Lower leg skin (tissue), 3 donors: ENCODE data around the gene KCTD21.

Experiments used
- POLR2A ChIP-seq, 2 donors: fragments of 450-650 bp; IDR thresholded peaks; one replicate each; pipeline ENCODE4 v1.6.1; 2016 to 2017; ENCODE audit warnings: antibody characterized with exemption in 2 of 2, mild to moderate bottlenecking in 1 of 2, moderate library complexity in 1 of 2
- TF ChIP-seq, protein P1 (sequence below), 3 donors: fragments of 450-650 bp; IDR thresholded peaks; one replicate each; pipeline ENCODE4 v1.5.1; 2016; ENCODE audit warnings: antibody characterized with exemption in 3 of 3, mild to moderate bottlenecking in 3 of 3, moderate library complexity in 2 of 3

DNA sequence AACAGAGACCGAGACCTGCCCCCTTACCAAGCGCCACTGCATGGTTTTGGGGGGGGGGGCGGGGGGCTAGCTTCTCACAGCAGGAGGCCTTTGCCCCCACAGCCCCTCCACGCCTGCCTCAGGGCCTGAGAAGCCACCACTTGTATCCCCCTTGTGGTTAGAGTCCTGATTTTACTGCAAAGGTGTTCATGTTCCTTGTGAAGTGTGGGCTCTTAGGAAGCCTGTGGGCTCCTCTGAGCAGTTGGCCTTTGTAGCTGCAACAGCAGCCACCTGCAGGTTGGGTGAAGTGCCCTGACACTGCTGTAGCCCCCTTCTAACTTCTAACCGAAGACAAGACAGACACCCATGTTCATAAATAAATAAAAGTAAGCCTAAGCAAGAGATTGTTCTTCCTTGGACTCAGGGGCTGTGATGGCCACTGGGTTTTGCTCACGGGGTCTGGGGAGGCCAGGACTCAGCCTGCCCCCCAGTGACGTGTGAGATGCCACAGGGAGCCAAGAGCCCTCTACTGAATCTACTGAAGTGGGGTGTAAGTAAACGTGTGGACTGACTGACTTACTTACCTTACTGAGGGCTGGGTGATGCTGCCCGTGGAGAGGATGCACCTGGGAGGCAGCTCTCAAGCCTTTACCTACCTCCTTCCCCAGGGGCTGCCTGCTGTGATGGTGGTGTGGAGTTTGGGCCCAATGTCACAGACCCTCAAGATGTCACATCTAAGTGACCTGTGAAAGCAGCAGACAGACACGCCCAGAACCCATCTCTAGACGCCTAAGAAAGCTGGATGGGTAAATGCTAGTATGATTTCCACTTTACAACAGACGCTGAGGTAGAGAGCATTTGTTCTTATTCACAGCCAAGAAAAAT is 26.1 kb upstream of the KCTD21 start:
- no peak for TF ChIP-seq POLR2A (IDR thresholded peaks at IDR 0.05)
- TF ChIP-seq, protein P1, sequence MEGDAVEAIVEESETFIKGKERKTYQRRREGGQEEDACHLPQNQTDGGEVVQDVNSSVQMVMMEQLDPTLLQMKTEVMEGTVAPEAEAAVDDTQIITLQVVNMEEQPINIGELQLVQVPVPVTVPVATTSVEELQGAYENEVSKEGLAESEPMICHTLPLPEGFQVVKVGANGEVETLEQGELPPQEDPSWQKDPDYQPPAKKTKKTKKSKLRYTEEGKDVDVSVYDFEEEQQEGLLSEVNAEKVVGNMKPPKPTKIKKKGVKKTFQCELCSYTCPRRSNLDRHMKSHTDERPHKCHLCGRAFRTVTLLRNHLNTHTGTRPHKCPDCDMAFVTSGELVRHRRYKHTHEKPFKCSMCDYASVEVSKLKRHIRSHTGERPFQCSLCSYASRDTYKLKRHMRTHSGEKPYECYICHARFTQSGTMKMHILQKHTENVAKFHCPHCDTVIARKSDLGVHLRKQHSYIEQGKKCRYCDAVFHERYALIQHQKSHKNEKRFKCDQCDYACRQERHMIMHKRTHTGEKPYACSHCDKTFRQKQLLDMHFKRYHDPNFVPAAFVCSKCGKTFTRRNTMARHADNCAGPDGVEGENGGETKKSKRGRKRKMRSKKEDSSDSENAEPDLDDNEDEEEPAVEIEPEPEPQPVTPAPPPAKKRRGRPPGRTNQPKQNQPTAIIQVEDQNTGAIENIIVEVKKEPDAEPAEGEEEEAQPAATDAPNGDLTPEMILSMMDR (IDR thresholded peaks at IDR 0.05) = no peak
